Activated CD4-positive, alpha-beta T cell treated with anti-CD3 and anti-CD28 coated beads, Interleukin-2, amount 50 U/mL, for 24 hours (primary cell): ENCODE results near the gene YPEL1.
A peak's percentile ranks its signal among the peaks of the same experiment; 100 is the strongest.

ENCODE experiments used
- DNase-seq, 2 donors: peaks; one replicate each; pipeline ENCODE4 v3.0.0-alpha.2; 2020; ENCODE audit warnings: low read depth in 1 of 2, low spot score in 1 of 2

YPEL1 gene

GRCh38 chr22:21735200-21736083, at the start of gene YPEL1:
Gene YPEL1 (minus strand): TSS chr22:21735794. CDS start chr22:21710744, 25,050 bp downstream.
- DNase-seq: peak; percentile 83 to 84

DNA sequence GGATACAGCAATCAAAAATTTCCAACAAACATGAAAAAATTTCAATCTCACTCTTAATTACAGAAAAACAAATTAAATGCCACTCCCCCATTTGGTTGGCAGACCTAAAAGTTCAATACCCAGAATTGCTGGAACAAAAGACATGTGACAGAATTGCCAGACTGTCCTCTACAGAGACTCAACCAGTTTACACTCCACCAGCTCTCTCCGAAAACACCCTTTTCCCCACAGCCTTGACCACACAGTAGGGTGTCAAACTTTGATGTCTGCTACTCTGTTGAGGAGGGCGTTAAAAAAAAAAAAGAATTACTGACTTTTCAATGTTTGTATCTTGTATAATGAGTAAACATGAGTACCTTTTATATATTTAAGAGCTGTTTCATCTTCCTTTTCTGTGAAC, 44.7 kb upstream of the YPEL1 start:
- DNase-seq: no peak

DNA sequence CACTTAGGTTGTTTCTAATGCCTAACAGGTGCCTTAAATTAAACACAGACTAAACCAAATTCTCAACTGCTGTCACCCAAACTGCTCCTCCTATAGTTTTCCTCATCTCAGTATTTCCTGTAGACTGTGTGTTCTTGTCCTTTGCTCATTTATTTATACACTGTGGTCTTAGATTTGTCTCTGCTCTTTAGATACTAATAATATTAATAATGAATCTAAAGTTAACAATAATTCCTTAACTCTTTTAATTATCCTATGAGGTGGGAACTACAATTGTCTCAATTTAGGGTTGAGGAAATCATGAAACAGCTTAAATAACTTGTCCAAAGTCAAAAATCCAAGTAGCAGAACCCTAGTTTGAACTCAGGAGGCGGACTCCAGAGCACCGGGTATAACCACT, 43.9 kb upstream of the YPEL1 start:
- no peak for DNase-seq

DNA sequence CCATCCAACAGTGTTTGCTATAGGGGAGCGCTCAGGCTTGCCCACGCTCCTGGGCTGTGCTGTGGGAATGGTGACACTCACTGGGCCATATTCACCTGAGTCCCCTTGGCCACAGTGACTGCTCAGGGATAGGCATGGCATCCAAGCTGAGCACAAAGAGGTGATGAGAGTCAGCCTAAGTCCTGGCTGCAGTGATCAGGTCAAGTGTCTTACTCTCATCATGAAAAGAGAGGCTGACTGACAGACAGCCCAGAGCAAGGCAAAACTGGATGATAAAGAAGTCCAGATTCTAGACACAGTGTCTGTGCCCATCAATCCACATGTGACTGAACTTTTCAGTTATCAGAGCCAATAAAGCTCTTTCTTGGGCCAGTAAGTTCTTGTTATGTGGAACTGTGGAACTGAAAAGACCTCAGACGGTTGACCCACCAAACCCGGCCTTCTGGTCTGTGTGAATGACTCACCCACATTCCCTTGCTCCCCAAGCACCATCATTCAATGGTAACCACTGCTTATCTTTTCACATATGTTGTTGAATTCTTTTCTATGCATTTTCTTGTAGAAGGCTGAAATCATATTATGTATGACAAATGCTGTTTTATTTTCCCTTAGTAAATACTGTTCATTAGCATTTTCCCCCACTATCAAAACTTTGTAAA, 43.2 kb upstream of the YPEL1 start:
- no peak for DNase-seq

DNA sequence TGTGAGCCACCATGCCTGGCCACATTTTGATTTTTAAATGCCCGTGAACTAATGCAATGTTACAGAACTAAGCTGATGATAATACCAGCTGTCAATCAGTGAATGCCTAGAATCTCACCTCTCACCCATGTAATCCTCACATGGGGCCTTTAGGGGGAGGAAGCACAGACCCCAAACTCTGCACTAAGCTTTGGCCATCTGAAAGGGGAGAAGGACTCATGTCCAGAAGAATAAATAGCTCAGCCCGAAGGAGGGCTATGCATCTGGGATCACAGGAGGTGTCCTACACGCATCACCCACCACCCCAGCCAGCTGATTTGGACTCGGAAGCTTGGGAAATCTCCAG, 36.0 kb upstream of the YPEL1 start:
- no peak for DNase-seq

DNA sequence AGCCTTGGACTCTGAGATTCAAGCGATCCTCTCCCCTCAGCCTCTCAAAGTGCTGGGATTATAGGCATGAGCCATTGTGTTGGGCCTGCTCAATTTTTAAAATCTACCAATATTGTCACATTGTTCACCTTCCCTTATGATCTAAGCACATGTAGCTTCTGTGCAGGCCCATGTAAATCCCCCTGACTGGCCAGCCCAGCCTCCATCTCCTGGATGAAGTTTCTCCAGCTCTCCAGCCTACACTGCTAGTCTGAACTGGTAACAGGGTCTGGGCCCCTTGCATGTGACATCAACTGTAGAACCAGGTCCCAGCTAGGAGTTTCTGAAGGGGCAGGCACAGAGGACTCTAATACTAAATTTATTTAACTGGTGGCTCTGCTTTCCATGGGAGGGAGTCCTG, 32.8 kb upstream of the YPEL1 start:
- no peak for DNase-seq

- peak; percentile 16 to 38 for DNase-seq
These were observed 31.3 kb upstream of the YPEL1 start for GRCh38 chr22:21766691-21767462.

- no peak for DNase-seq
These were observed 30.4 kb upstream of the YPEL1 start for GRCh38 chr22:21765909-21766529.

DNA sequence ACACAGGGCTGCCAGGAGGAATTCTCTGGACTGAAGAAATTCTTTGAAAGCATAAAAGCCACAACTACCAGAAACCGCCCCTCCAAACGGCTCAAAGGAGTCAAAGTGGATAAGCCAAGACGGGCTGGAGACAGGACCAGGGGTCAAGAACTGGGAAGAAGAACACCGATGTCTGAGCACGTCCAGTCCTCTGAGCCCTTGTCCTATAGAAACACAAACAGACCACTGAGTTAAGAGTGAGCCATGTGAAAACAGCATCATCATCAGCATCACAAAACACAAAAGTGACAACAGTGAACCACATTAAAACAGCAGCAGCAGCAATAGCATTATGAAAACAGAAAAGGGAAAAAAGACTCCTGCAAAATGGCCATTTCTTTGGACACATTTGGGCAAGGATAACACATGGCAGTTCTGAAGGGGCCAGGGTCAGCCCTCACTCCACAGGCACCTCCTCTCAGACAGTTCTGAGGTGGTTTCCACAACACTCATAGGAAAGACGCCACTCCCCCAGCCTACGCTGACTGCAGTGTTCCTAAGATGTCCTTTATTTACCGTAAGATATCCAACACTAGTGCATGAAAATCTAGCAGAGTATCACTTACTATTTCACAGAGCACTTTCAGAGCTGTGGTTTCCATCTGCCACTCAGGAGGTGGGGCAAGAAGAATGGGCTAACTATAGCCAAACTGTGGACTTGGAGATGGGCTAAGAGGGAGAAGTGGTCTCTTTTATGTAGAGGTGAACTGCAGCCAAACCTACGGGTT, 28.6 kb upstream of the YPEL1 start:
- no peak for DNase-seq

- peak in 1 of 2 donors; percentile 30 for DNase-seq
These were observed 27.4 kb upstream of the YPEL1 start for GRCh38 chr22:21762712-21763581.

DNA sequence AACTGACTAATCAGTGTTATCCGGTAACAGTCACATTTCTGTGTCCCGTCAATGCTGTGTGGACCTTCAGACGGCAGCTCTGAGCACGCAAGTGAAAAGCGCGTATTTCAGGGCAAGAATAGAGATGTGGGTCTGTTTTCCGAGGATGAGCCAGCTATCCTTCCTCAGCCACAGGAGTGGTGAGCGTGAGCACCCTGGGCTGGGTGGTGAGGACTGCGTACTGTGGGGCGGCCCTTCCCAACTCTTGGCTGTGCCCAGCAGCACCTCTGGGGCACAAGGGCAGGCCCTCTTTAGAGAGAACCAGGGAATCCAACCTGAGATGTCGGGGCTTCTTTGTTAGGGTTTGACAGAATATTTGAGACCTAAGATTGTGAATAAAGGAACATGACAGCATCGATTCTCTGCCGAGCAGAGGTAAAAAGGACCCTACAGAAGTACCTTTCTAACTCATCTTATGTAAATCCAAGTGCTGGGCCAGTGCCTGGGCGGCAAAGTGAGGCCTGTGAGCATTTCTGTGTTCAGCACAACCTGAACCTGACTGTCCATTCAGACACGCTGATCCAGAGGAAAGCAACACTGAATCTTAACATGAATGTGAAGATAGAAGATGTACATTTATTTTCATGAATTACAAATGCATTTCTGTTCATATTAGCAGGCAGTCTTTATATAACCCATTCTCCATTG, 26.5 kb upstream of the YPEL1 start:
- DNase-seq: no peak

DNA sequence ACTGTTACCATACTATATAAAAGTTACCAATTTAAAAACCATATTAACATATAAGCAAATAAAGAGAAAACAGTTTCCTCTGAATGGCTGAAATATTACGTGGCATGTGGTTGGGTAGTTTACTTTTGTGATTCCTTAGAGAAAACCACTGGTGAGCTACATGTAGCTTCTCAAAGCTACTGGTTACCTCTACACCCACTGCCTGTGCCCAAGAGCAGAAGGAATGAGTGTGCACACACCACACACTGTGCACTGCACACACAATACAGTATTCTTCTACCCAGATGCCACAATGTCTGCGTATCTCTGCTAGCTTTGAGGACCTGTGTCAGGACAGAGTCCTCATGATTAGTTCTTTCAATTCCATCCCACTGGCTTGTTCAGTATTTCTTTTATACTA, 25.5 kb upstream of the YPEL1 start:
- DNase-seq: no peak

- DNase-seq: no peak
These were observed 25.0 kb upstream of the YPEL1 start for GRCh38 chr22:21760640-21761039.

GRCh38 chr22:21759646-21760376, 24.2 kb upstream of the YPEL1 start:
- DNase-seq: no peak

- no peak for DNase-seq
These were observed 23.5 kb upstream of the YPEL1 start for GRCh38 chr22:21759093-21759492.

DNA sequence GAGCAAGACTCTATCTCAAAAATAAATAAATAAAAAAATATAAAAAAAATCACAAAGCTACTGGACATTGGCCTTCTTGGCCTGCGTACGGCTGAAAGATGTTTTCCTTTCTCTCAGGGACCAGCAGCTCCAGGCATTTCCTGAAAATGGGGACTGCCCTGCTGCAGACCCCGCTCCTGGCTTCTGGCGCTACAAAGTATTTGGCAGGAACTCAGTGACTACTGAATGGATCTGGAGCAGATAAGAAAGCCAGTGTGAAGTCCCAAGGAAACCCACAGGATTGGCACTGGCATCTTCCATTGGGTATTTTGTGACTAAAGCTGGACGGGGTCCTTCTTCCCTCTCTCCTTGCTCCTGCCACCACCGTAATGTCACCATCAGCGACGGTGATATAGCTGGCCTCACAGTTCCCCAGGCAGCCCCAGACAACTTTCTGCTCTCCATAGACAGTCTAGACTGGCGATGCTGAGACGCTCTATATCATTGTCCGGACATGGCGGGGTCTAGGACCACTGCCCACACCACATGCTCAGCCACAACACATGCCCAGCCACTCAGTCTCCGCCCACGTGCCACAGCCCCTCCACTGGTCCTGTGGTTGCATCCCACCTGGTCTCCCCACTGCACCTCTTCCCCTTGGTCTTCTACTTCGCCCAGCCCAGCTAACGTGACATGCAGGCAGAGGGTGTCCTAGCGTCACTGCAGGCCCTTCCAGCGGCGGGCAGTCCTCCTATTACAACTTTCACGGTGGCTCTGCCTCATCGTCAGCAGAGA, 22.7 kb upstream of the YPEL1 start:
- DNase-seq: no peak

DNA sequence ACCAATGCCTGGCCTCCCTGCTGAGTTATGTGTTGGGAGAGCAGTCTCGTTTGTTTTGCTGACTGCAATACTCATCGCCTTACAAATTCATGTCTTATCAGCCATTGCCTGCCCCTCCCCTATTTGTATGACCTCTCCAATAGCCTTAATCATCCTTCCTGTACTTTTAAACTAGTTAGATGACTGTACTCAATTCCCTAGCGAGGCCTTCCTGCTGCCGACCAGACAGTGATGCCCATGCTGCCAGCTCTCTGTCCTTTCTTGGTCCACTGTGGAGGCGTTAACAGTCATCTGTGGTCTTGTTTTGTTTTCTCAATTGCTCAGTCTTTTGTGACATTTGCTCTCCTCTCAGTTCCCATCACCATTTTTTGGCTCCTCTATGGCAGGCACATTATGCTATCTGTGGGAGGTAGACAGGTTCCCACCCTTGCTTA, 20.3 kb upstream of the YPEL1 start:
- no peak for DNase-seq

DNA sequence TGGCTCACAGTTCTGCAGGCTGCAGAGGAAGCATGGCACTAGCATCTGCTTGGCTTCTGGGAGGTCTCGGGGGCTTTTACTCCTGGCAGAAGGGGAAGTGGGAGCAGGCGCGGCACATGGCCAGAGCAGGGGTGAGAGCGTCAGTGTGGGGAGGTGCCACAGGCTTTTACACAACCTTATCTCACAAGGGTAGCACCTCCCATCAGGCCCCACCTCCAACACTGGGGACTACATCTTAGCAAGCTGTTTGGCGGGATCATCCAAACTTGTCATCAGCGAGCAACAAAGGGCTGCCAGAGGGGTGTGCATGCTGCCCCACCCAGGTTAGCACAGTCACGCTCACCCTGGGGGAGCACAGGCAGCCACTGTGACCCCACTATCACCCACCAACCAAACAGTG, 18.9 kb upstream of the YPEL1 start:
- no peak for DNase-seq
